Endometrium (tissue), 2 donors: ENCODE results near the gene PROK2.

Source experiments
- FAIRE-seq: peaks from 2 replicates; lab custom pipeline; 2012; peaks lifted over from hg19 to GRCh38; lab: Jason Lieb, UNC
- donor health status: control.
- donor health status: control.

The PROK2 gene

GRCh38 chr3:71784914-71785531 lies at the start of gene PROK2:
TSS of gene PROK2 (minus strand) at chr3:71785148. CDS start at chr3:71785052, 96 bp downstream.
- no peak for FAIRE-seq

GRCh38 chr3:71831599-71831998 lies 46.7 kb upstream of the PROK2 start:
- no peak for FAIRE-seq

- FAIRE-seq: no peak
These were observed 40.8 kb upstream of the PROK2 start for GRCh38 chr3:71825551-71826283.

GRCh38 chr3:71821116-71821515 lies 36.2 kb upstream of the PROK2 start:
- no peak for FAIRE-seq

- no peak for FAIRE-seq
These were observed 32.3 kb upstream of the PROK2 start for GRCh38 chr3:71817262-71817661.

GRCh38 chr3:71816767-71817156 lies 31.8 kb upstream of the PROK2 start:
- no peak for FAIRE-seq

- FAIRE-seq: no peak
These were observed 30.6 kb upstream of the PROK2 start for GRCh38 chr3:71815340-71816067.

- no peak for FAIRE-seq
These were observed 28.8 kb upstream of the PROK2 start for GRCh38 chr3:71813704-71814103.

GRCh38 chr3:71813073-71813472 lies 28.1 kb upstream of the PROK2 start:
- FAIRE-seq: peak; percentile 87

- no peak for FAIRE-seq
These were observed 25.1 kb upstream of the PROK2 start for GRCh38 chr3:71810056-71810455.

- no peak for FAIRE-seq
These were observed 24.5 kb upstream of the PROK2 start for GRCh38 chr3:71809321-71810026.

- no peak for FAIRE-seq
These were observed 21.8 kb upstream of the PROK2 start for GRCh38 chr3:71806736-71807135.

GRCh38 chr3:71805691-71806090 lies 20.7 kb upstream of the PROK2 start:
- FAIRE-seq: no peak

GRCh38 chr3:71805199-71805598 lies 20.3 kb upstream of the PROK2 start:
- no peak for FAIRE-seq

- FAIRE-seq: no peak
These were observed 18.3 kb upstream of the PROK2 start for GRCh38 chr3:71803248-71803647.

- no peak for FAIRE-seq
These were observed 17.0 kb upstream of the PROK2 start for GRCh38 chr3:71801986-71802385.

- no peak for FAIRE-seq
These were observed 15.1 kb upstream of the PROK2 start for GRCh38 chr3:71800023-71800422.

GRCh38 chr3:71797455-71797854 lies 12.5 kb upstream of the PROK2 start:
- FAIRE-seq: no peak

GRCh38 chr3:71796290-71796689 lies 11.3 kb upstream of the PROK2 start:
- no peak for FAIRE-seq

GRCh38 chr3:71791634-71792033 lies 6.7 kb upstream of the PROK2 start:
- FAIRE-seq: no peak

GRCh38 chr3:71789922-71790321 lies 5.0 kb upstream of the PROK2 start:
- no peak for FAIRE-seq

GRCh38 chr3:71787851-71788405 lies 3.0 kb upstream of the PROK2 start:
- no peak for FAIRE-seq
